OCI-LY7 (cell line): ENCODE measurements around the gene IP6K3. TPM values are rescaled to one million over a fixed set of nuclear protein-coding genes. Genes with fewer than 3 reads are reported as not detected.

Experiments
- BruUV-seq: library from RNA; stranded (reverse); fragments of 400-500 nt; replicated peaks from 2 replicates; lab custom pipeline; 2021; lab: Mats Ljungman, UMichigan
- CTCF ChIA-PET: fragments of 300-600 bp; sonication (Branson Sonifier 250); formaldehyde crosslinking; loops from one replicate; lab custom pipeline; 2022; ENCODE audit warnings: antibody characterized with exemption; ENCODE audit not compliant: unreplicated experiment; lab: Charles Lee
- POLR2A ChIA-PET: fragments of 300-600 bp; sonication (Branson Sonifier 250); formaldehyde crosslinking; loops from one replicate; lab custom pipeline; 2022; ENCODE audit warnings: antibody characterized with exemption; lab: Charles Lee
- DNase-seq: peaks from one replicate; pipeline ENCODE4 v3.0.0-alpha.2; 2015; ENCODE audit warnings: low spot score
- H2AFZ ChIP-seq: fragments of 200-600 bp; sonication (generic), shearing (Covaris generic); 2 replicates; pipeline ENCODE4 v1.6.1; 2014; ENCODE audit warnings: mild to moderate bottlenecking, antibody characterized with exemption, low read length, moderate library complexity
- H3K27ac ChIP-seq: fragments of 200-600 bp; sonication (generic); 2 replicates; pipeline ENCODE4 v1.5.1; 2014; ENCODE audit warnings: mixed run types, low read depth, mild to moderate bottlenecking, moderate library complexity, low read length, inconsistent platforms; ENCODE audit not compliant: poor library complexity, severe bottlenecking
- H3K36me3 ChIP-seq: fragments of 200-600 bp; sonication (generic); 2 replicates; pipeline ENCODE4 v1.6.1; 2014; ENCODE audit warnings: mild to moderate bottlenecking, antibody characterized with exemption, low read length, moderate library complexity, mixed read lengths; ENCODE audit not compliant: insufficient read depth
- H3K4me1 ChIP-seq: fragments of 200-600 bp; sonication (generic); 2 replicates; pipeline ENCODE4 v1.5.1; 2014; ENCODE audit warnings: mild to moderate bottlenecking, low read length; ENCODE audit not compliant: insufficient read depth, poor library complexity, severe bottlenecking
- H3K4me2 ChIP-seq: fragments of 200-600 bp; sonication (generic); 2 replicates; pipeline ENCODE4 v1.6.1; 2014; ENCODE audit warnings: mild to moderate bottlenecking, low read length
- H3K4me3 ChIP-seq: fragments of 200-600 bp; sonication (generic); 2 replicates; pipeline ENCODE4 v1.5.1; 2014; ENCODE audit warnings: mild to moderate bottlenecking, low read depth, low read length; ENCODE audit not compliant: poor library complexity, severe bottlenecking
- H3K79me2 ChIP-seq: fragments of 200-600 bp; sonication (generic); 2 replicates; pipeline ENCODE4 v1.6.1; 2016; ENCODE audit warnings: low read depth, mild to moderate bottlenecking, low read length, moderate library complexity, mixed read lengths; ENCODE audit not compliant: insufficient read depth
- H3K9me2 ChIP-seq: fragments of 200-600 bp; sonication (generic); 2 replicates; pipeline ENCODE4 v1.6.1; 2016; ENCODE audit warnings: mild to moderate bottlenecking, low read length, mixed read lengths; ENCODE audit not compliant: insufficient read depth
- H3K9me3 ChIP-seq: fragments of 200-600 bp; sonication (generic); 2 replicates; pipeline ENCODE4 v1.6.1; 2014; ENCODE audit warnings: mild to moderate bottlenecking, mixed run types, low read length, mixed read lengths
- H4K20me1 ChIP-seq: fragments of 200-600 bp; sonication (generic); 2 replicates; pipeline ENCODE4 v1.6.1; 2014; ENCODE audit warnings: mild to moderate bottlenecking, antibody characterized with exemption, low read length, moderate library complexity, mixed read lengths; ENCODE audit not compliant: insufficient read depth
- CTCF ChIP-seq: fragments of 200-600 bp; sonication (generic); conservative IDR thresholded peaks from 2 replicates; pipeline ENCODE4 v1.5.1; 2014; ENCODE audit warnings: mild to moderate bottlenecking, antibody characterized with exemption, low read length, moderate library complexity, mixed read lengths
- EZH2phosphoT487 ChIP-seq: fragments of 200-600 bp; sonication (generic); IDR thresholded peaks from 2 replicates; pipeline ENCODE4 v1.6.1; 2018; ENCODE audit warnings: low read depth, borderline replicate concordance, mild to moderate bottlenecking, mixed run types, antibody characterized with exemption, low read length, moderate library complexity, mixed read lengths
- intact Hi-C: fragments of 100-400 bp; cut with micrococcal nuclease; formaldehyde crosslinking; loops from one replicate; pipeline ENCODE4 v1.10.0; 2022; ENCODE audit not compliant: unreplicated experiment
- total RNA-seq, 2 experiments: library from RNA; depleted of rRNA in 1 of 2; stranded (reverse); fragments of >200 nt in 1 of 2; shearing (Covaris generic) in 1 of 2; gene quantifications; 2 replicates each; pipeline ENCODE4 v1.2.3, GENCODE V29; 2014 to 2022

IP6K3 gene
- total RNA-seq, 2 experiments from 2014 or later = not detected

- Histone ChIP-seq H3K9me3 (no peaks in the 10 kb centered on the region), H3K4me1 (peaks cover 35% of the 10 kb centered on the region), H3K27ac (no peak overlapping the region), H2AFZ (no peak overlapping the region), H3K36me3 (peaks cover 83% of the 10 kb centered on the region), H3K4me2 (no peak overlapping the region), H3K9me2 (no peaks in the 10 kb centered on the region), H4K20me1 (0 out of 2 replicates have a peak, but pooled peaks cover 6% of the 10 kb centered on the region), H3K4me3 (no peak overlapping the region), H3K79me2 (no peaks in the 10 kb centered on the region)
- ChIA-PET CTCF (no interaction called here), POLR2A (interaction anchor here (0.7 to 1.7 kb wide), 2 partner anchors 12 to 118 kb away, joined by 3 to 4 read pairs; partner anchors contain the start of gene UQCC2)
- no TSS peak for BruUV-seq
- intact Hi-C loops = no loop called here
- DNase-seq = no peak
- TF ChIP-seq CTCF (no peak), EZH2phosphoT487 (no peak)
These were observed 47.6 kb downstream of the IP6K3 start for GRCh38 chr6:33699131-33699530.

- Histone ChIP-seq H3K4me3 (no peak overlapping the region), H3K9me3 (no peaks in the 10 kb centered on the region), H3K36me3 (peaks cover 86% of the 10 kb centered on the region), H3K27ac (no peak overlapping the region), H3K9me2 (no peaks in the 10 kb centered on the region), H3K4me1 (peaks cover 35% of the 10 kb centered on the region), H4K20me1 (0 out of 2 replicates have a peak, but pooled peaks cover 6% of the 10 kb centered on the region), H3K4me2 (no peak overlapping the region), H2AFZ (no peak overlapping the region), H3K79me2 (no peaks in the 10 kb centered on the region)
- no peak for DNase-seq
- intact Hi-C loops = no loop called here
- POLR2A ChIA-PET = interaction anchor here (1.7 kb wide), 1 partner anchor 117 kb away, joined by 3 read pairs; no protein-coding TSS in a partner anchor
- no peak for TF ChIP-seq CTCF
- no peak for TF ChIP-seq EZH2phosphoT487
- CTCF ChIA-PET = no interaction called here
- BruUV-seq = no TSS peak
These were observed 48.2 kb downstream of the IP6K3 start for GRCh38 chr6:33698494-33698893.

- POLR2A ChIA-PET = interaction anchor here (0.6 to 1.7 kb wide), 4 partner anchors 11 to 664 kb away, joined by 3 read pairs; partner anchors contain the start of gene UQCC2
- DNase-seq = no peak
- no peak overlapping the region for H3K4me2 ChIP-seq
- TF ChIP-seq EZH2phosphoT487 (no peak), CTCF (no peak)
- H4K20me1 ChIP-seq = 0 out of 2 replicates have a peak, but pooled peaks cover 6% of the 10 kb centered on the region
- intact Hi-C loops = no loop called here
- H3K4me3 ChIP-seq = no peak overlapping the region
- H3K36me3 ChIP-seq = peaks cover 92% of the 10 kb centered on the region
- CTCF ChIA-PET = interaction anchor here (0.6 kb wide), 1 partner anchor 11 kb away, joined by 5 read pairs; no protein-coding TSS in a partner anchor
- no peaks in the 10 kb centered on the region for H3K9me3 ChIP-seq
- H2AFZ ChIP-seq = no peak overlapping the region
- no peaks in the 10 kb centered on the region for H3K9me2 ChIP-seq
- BruUV-seq = no TSS peak
- no peaks in the 10 kb centered on the region for H3K79me2 ChIP-seq
- peaks cover 35% of the 10 kb centered on the region for H3K4me1 ChIP-seq
- H3K27ac ChIP-seq = no peak overlapping the region
These were observed 48.9 kb downstream of the IP6K3 start for GRCh38 chr6:33697845-33698244.
